Transverse colon (tissue), 4 donors: ENCODE measurements around the gene ARHGAP30.

ENCODE experiments used
- EP300 ChIP-seq: sonication (generic); formaldehyde crosslinking; IDR thresholded peaks from one replicate; pipeline ENCODE4 v1.6.1; 2017; ENCODE audit warnings: antibody characterized with exemption, low read depth
- POLR2A ChIP-seq: fragments of 450-650 bp; IDR thresholded peaks from one replicate; pipeline ENCODE4 v1.6.1; 2016; ENCODE audit warnings: antibody characterized with exemption, mild to moderate bottlenecking, moderate library complexity
- POLR2AphosphoS5 ChIP-seq, 3 donors: sonication (generic); formaldehyde crosslinking; IDR thresholded peaks; one replicate each; pipeline ENCODE4 v1.6.1; 2016; ENCODE audit warnings: antibody characterized with exemption in 3 of 3
- TF ChIP-seq, protein P1 (sequence below), 5 experiments: fragments of 200-600 bp in 3 of 5; fragments of 450-650 bp in 2 of 5; sonication (generic) in 3 of 5; IDR thresholded peaks; 1 replicate in 2 of 5; 2 replicates in 3 of 5; pipeline ENCODE4 v1.5.1; 2016 to 2017; ENCODE audit warnings: antibody characterized with exemption in 5 of 5, inconsistent platforms in 3 of 5, mild to moderate bottlenecking in 2 of 5, moderate library complexity in 1 of 5

DNA sequence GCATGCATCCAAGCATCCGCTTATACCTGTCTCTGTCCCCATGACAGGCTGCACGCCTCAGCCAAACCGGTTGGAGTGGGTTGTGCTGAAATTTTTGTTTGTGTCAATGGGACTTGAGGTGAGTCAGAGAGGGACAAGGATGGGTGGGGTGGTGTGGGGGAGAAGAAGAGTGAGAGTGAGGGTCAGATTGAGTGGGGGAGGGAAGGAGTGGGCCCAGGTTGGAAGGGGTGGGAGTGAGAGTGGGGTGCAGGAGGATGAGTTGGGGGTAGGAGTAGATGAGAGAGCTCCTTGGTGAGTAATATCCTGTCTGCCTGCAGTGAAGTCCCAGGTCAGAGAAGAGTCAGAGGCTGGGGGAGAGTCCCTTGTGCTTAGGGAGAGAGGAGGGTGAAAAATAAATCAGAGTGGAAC lies 22.9 kb upstream of the ARHGAP30 start:
- TF ChIP-seq, protein P1, sequence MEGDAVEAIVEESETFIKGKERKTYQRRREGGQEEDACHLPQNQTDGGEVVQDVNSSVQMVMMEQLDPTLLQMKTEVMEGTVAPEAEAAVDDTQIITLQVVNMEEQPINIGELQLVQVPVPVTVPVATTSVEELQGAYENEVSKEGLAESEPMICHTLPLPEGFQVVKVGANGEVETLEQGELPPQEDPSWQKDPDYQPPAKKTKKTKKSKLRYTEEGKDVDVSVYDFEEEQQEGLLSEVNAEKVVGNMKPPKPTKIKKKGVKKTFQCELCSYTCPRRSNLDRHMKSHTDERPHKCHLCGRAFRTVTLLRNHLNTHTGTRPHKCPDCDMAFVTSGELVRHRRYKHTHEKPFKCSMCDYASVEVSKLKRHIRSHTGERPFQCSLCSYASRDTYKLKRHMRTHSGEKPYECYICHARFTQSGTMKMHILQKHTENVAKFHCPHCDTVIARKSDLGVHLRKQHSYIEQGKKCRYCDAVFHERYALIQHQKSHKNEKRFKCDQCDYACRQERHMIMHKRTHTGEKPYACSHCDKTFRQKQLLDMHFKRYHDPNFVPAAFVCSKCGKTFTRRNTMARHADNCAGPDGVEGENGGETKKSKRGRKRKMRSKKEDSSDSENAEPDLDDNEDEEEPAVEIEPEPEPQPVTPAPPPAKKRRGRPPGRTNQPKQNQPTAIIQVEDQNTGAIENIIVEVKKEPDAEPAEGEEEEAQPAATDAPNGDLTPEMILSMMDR (IDR thresholded peaks at IDR 0.05), result no peak
- TF ChIP-seq POLR2AphosphoS5 (IDR thresholded peaks at IDR 0.05) (no peak), POLR2A (no peak), EP300 (no peak)
